ENCODE measurements around the gene OVCH2.

OVCH2 gene

DNA sequence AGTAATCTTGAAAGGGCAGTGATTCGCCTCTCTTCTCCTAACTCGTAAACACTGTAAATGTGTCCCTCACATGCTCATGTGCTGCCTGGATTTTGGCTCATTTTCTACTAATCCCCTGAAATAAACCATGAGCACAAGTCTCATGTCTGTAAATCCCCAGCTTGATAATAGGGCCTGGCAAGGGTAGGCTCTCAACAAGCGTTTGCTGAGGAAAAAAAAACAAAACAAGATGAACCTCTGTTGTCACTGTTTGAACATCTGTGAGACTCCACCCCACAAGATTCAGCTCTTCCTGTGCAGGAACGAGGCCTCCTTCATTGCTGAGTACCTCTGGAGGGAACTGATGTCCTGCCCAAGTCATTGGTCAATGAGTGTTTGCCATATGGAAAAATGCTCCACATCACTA is 28.5 kb downstream of the OVCH2 start:
- peaks cover 52% of the 10 kb centered on the region for H3K27me3 Mint-ChIP-seq (ENCODE audit: low read depth)
- no peak overlapping the region for H3K27ac Mint-ChIP-seq
- H3K4me1 Mint-ChIP-seq (ENCODE audit: low read depth): peaks cover under 1% of the 10 kb centered on the region
- no peak overlapping the region for H3K4me3 Mint-ChIP-seq
- no peaks in the 10 kb centered on the region for H3K36me3 Mint-ChIP-seq (ENCODE audit: low read depth)
- no peak for DNase-seq (ENCODE audit: low spot score)
- H3K9me3 Mint-ChIP-seq: no peaks in the 10 kb centered on the region

- H3K4me1 Mint-ChIP-seq (ENCODE audit: low read depth): peaks cover 2% of the 10 kb centered on the region
- peaks cover 59% of the 10 kb centered on the region for H3K27me3 Mint-ChIP-seq (ENCODE audit: low read depth)
- H3K27ac Mint-ChIP-seq: no peak overlapping the region
- H3K36me3 Mint-ChIP-seq (ENCODE audit: low read depth): no peaks in the 10 kb centered on the region
- H3K4me3 Mint-ChIP-seq: no peak overlapping the region
- H3K9me3 Mint-ChIP-seq: no peaks in the 10 kb centered on the region
- DNase-seq (ENCODE audit: low spot score): no peak
These were observed 29.2 kb downstream of the OVCH2 start for GRCh38 chr11:7677071-7677470.

DNA sequence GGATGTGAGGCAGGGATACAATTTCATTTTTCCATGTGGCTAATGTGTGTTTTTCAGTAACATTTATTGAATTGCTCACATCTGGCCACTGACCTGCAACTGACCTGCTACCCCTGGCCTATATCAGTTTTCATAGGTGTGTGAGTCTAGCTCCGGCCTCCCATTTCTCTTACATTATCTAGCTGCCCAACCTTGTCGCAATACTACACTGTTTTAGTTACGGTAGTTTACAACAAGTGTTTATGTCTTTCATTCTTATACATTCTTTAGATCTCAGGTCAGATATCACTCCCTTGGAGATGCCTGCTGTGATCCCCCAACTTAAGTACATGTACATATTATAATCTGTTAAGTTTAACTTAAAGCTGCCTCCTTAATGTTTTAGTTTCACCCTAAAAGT is 30.6 kb downstream of the OVCH2 start:
- H3K9me3 Mint-ChIP-seq: no peaks in the 10 kb centered on the region
- DNase-seq (ENCODE audit: low spot score): no peak
- no peak overlapping the region for H3K4me3 Mint-ChIP-seq
- peaks cover 2% of the 10 kb centered on the region for H3K4me1 Mint-ChIP-seq (ENCODE audit: low read depth)
- H3K27me3 Mint-ChIP-seq (ENCODE audit: low read depth): peaks cover 58% of the 10 kb centered on the region
- no peak overlapping the region for H3K27ac Mint-ChIP-seq
- H3K36me3 Mint-ChIP-seq (ENCODE audit: low read depth): no peaks in the 10 kb centered on the region

GRCh38 chr11:7673724-7674434 is 32.4 kb downstream of the OVCH2 start:
- H3K27ac Mint-ChIP-seq: no peak overlapping the region
- H3K36me3 Mint-ChIP-seq (ENCODE audit: low read depth): no peaks in the 10 kb centered on the region
- peaks cover 51% of the 10 kb centered on the region for H3K27me3 Mint-ChIP-seq (ENCODE audit: low read depth)
- DNase-seq (ENCODE audit: low spot score): no peak
- no peaks in the 10 kb centered on the region for H3K9me3 Mint-ChIP-seq
- peak overlapping the region; percentile 73 for H3K4me3 Mint-ChIP-seq
- peaks cover 2% of the 10 kb centered on the region for H3K4me1 Mint-ChIP-seq (ENCODE audit: low read depth)

DNA sequence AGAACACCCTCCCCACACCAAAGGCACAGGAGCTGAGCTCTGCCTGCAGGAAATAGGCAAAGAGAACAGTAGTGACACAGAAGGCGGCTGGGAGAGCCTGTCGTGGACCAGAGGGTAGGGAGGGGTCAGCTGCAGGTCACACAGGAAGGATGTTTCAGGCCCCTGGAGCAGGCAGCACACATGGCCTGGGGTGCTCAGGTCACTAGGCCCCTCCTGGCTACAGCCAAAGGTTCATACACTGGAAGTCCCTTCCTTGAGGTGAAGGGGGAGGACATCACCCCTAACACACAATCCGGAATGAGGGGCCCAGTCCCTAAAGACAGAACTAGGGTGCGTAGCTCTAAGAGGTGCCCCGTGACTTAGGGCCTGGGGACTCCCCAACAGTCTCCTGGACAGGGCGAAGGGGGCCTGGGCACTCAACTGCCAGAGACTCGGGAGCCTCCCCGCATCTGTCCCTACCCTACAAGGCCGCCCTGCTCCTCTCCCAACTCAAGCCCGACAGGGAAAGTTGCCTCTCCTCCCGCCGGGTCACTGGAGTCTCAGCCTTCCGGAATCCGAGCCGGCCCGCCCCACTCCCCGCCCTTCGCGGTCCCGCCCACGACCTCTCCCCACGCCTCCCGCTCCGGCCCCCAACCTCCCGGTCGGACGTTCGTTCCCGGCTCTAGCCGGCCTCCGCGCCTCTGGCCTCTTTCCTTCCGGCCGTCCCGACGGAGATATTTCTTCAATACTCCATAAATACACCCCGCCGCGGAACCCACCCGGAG is 33.1 kb downstream of the OVCH2 start, which contains the start of gene CYB5R2:
Gene CYB5R2, minus strand, starts transcription at position 541 of the 764 bp plus-strand sequence. CDS start 675 bp downstream, outside the sequence.
- Mint-ChIP-seq H3K9me3 (no peaks in the 10 kb centered on the region), H3K4me1 (ENCODE audit: low read depth) (peaks cover 2% of the 10 kb centered on the region), H3K4me3 (peak within 1 kb of the TSS; percentile 73), H3K36me3 (ENCODE audit: low read depth) (no peaks in the 10 kb centered on the region), H3K27ac (no peak within 1 kb of the TSS), H3K27me3 (ENCODE audit: low read depth) (peaks cover 46% of the 10 kb centered on the region)
- no peak for DNase-seq (ENCODE audit: low spot score)

DNA sequence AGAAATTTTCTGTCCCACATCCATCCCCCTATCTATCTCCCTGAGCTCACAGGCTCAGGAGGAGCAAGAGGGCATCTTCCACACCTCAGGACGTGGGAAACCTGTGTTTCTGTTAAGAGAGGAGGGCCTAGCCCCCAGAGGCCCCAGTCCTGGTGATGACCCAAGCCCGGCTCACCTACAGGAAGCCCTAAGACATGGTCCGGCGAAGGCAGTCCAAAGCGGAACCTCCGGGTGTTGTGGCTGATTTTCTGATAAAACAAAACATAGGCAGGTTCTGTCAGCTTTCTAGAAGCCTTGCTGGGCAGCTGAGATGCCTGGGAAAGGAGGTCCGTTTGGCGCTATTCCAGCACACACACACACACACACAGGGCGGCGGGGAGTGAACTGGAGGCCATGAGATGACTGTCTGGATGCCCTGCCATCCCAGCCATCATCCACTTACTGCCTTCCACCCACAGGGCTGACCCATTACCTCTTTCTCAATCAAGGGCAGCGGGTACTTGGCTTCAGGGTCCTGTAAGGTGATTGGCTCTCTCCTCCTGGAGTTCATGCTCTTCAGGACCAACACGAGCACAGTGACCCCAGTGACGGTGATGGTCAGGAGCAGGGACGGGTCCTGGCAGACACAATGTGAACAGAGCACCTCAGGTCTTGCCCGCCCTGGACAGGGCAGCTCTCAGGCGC is 33.9 kb downstream of the OVCH2 start:
- no peak overlapping the region for H3K27ac Mint-ChIP-seq
- peaks cover 44% of the 10 kb centered on the region for H3K27me3 Mint-ChIP-seq (ENCODE audit: low read depth)
- peaks cover 2% of the 10 kb centered on the region for H3K4me1 Mint-ChIP-seq (ENCODE audit: low read depth)
- peak overlapping the region; percentile 34 for H3K4me3 Mint-ChIP-seq
- H3K36me3 Mint-ChIP-seq (ENCODE audit: low read depth): no peaks in the 10 kb centered on the region
- H3K9me3 Mint-ChIP-seq: no peaks in the 10 kb centered on the region
- DNase-seq (ENCODE audit: low spot score): no peak

- no peak overlapping the region for H3K27ac Mint-ChIP-seq
- no peaks in the 10 kb centered on the region for H3K36me3 Mint-ChIP-seq (ENCODE audit: low read depth)
- H3K9me3 Mint-ChIP-seq: no peaks in the 10 kb centered on the region
- peaks cover 40% of the 10 kb centered on the region for H3K27me3 Mint-ChIP-seq (ENCODE audit: low read depth)
- H3K4me3 Mint-ChIP-seq: no peak overlapping the region
- peaks cover 2% of the 10 kb centered on the region for H3K4me1 Mint-ChIP-seq (ENCODE audit: low read depth)
- DNase-seq (ENCODE audit: low spot score): no peak
These were observed 34.7 kb downstream of the OVCH2 start for GRCh38 chr11:7671347-7672215.

DNA sequence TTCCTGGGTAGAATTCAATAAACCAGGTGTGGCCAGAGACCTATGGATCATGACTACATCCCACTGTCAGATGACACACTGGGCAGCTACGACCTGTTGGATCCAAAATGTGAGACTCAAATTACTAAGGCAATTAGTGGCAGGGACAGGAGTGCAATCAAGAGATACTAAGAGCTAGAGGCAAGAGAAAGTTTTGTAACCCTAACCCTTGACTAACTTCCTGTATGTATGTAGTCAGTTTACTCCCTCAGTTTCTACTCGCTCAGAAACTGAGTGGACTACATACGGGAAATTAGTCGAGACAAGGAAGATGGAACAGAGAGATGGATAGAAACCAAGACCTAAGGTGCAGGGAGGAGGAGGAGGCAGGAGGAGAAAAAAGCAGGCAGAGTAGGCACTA is 35.6 kb downstream of the OVCH2 start:
- H3K4me1 Mint-ChIP-seq (ENCODE audit: low read depth): peaks cover 2% of the 10 kb centered on the region
- H3K4me3 Mint-ChIP-seq: no peak overlapping the region
- no peaks in the 10 kb centered on the region for H3K36me3 Mint-ChIP-seq (ENCODE audit: low read depth)

DNA sequence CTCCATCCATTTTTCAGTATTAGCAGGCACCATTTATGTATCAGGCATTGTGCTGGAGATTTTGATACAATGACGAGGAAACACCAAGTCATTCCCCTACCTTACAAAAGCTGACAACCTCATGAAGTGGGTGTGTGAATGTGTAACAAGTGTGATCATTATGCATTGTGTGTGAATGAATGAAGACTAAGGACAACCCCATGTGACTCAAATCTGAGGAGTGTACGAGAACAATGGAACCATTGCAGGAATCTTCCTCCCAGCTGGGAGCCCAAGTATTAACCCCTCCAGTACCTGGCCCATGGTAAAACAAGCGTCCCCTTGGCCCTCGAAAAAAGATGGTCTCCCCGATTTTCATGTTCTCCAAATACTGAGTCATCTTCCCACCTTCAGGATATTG is 37.4 kb downstream of the OVCH2 start:
- Mint-ChIP-seq H3K27ac (no peak overlapping the region), H3K4me3 (no peak overlapping the region), H3K4me1 (ENCODE audit: low read depth) (peaks cover 2% of the 10 kb centered on the region), H3K9me3 (no peaks in the 10 kb centered on the region), H3K36me3 (ENCODE audit: low read depth) (no peaks in the 10 kb centered on the region), H3K27me3 (ENCODE audit: low read depth) (peaks cover 14% of the 10 kb centered on the region)
- DNase-seq (ENCODE audit: low spot score): no peak

More for the DNA sequence above, 35.6 kb downstream of the OVCH2 start:
- H3K9me3 Mint-ChIP-seq: no peaks in the 10 kb centered on the region
- no peak overlapping the region for H3K27ac Mint-ChIP-seq
- no peak for DNase-seq (ENCODE audit: low spot score)
- peaks cover 32% of the 10 kb centered on the region for H3K27me3 Mint-ChIP-seq (ENCODE audit: low read depth)

DNA sequence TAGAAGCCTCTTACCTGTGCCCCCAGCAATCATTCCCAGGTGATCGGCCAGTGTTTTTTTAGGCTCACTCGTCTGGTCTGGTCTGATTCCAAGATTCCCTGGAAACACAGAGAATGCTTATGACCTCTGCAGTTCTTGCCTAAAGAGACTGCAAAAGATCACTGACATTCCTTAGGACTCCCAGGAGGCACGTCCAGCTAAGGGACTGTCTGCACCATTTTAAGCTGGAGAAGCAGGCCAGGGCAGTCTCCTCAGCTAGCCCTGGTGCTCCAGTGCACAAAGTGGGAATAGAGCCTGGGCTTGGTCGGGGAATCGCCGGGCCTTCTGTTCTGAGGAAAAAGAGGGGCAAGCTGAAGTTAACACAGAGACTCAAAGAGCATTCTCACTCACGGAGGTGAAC is 37.8 kb downstream of the OVCH2 start:
- peaks cover 2% of the 10 kb centered on the region for H3K4me1 Mint-ChIP-seq (ENCODE audit: low read depth)
- H3K27me3 Mint-ChIP-seq (ENCODE audit: low read depth): peaks cover 14% of the 10 kb centered on the region

DNA sequence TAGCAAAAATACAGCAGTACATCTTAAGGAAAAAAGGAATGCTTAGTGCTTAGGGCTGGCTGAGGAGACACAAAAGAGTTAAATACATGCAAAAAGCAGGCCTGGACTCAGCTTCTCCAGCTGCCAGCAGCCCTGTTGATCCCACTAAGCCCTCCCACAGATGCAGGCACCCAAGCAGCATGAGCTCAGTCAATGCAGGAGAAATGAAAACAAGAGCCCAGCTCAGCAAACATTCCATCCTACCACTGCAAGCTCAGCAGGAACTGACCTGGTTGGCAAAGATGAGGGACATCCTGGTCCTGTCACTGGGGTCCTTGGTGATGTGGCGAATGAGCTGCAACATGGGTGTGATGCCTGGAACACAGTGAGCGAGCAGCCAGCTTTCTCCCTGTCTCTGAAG is 38.8 kb downstream of the OVCH2 start:
- no peak overlapping the region for H3K27ac Mint-ChIP-seq
- no peak overlapping the region for H3K4me3 Mint-ChIP-seq
- H3K4me1 Mint-ChIP-seq (ENCODE audit: low read depth): no peaks in the 10 kb centered on the region
- peaks cover 8% of the 10 kb centered on the region for H3K27me3 Mint-ChIP-seq (ENCODE audit: low read depth)
- DNase-seq (ENCODE audit: low spot score): no peak
- H3K9me3 Mint-ChIP-seq: no peaks in the 10 kb centered on the region
- H3K36me3 Mint-ChIP-seq (ENCODE audit: low read depth): no peaks in the 10 kb centered on the region

More for the DNA sequence above, 37.8 kb downstream of the OVCH2 start:
- no peak for DNase-seq (ENCODE audit: low spot score)
- Mint-ChIP-seq H3K27ac (no peak overlapping the region), H3K9me3 (no peaks in the 10 kb centered on the region), H3K4me3 (no peak overlapping the region), H3K36me3 (ENCODE audit: low read depth) (no peaks in the 10 kb centered on the region)

- Mint-ChIP-seq H3K9me3 (no peaks in the 10 kb centered on the region), H3K36me3 (ENCODE audit: low read depth) (no peaks in the 10 kb centered on the region), H3K27ac (no peak overlapping the region), H3K4me1 (ENCODE audit: low read depth) (no peaks in the 10 kb centered on the region), H3K4me3 (no peak overlapping the region), H3K27me3 (ENCODE audit: low read depth) (peaks cover 2% of the 10 kb centered on the region)
- no peak for DNase-seq (ENCODE audit: low spot score)
These were observed 39.9 kb downstream of the OVCH2 start for GRCh38 chr11:7666292-7666866.
